ENCODE data around the gene RTP2.
A peak's percentile ranks its signal among the peaks of the same experiment; 100 is the strongest.

The RTP2 gene

GRCh38 chr3:187702507-187703033 is at the start of gene RTP2:
RTP2 (minus strand) TSS chr3:187702557; CDS start chr3:187702128, 429 bp downstream.
- DNase-seq, result no peak

- DNase-seq, result no peak
These were observed 48.3 kb upstream of the RTP2 start for GRCh38 chr3:187750513-187751123.

GRCh38 chr3:187750006-187750512 is 47.7 kb upstream of the RTP2 start:
- DNase-seq, result peak in 3 of 58 donors; percentile 8 to 21 (median 10)

GRCh38 chr3:187748050-187748481 is 45.7 kb upstream of the RTP2 start:
- DNase-seq, result peak; percentile 24 to 98 (median 80)

GRCh38 chr3:187747506-187747905 is 45.1 kb upstream of the RTP2 start:
- DNase-seq, result no peak

GRCh38 chr3:187746442-187747281 is 44.3 kb upstream of the RTP2 start:
- peak in 12 of 58 donors; percentile 10 to 45 (median 23) for DNase-seq

- no peak for DNase-seq
These were observed 43.7 kb upstream of the RTP2 start for GRCh38 chr3:187746059-187746441.

- DNase-seq, result peak; percentile 60 to 98 (median 89)
These were observed 43.1 kb upstream of the RTP2 start, which contains the start of gene BCL6 for GRCh38 chr3:187745201-187746058. BCL6 (minus strand) TSS chr3:187745468; CDS start chr3:187733693, 11,775 bp downstream.

GRCh38 chr3:187744169-187745151 is 42.1 kb upstream of the RTP2 start:
- peak in 43 of 58 donors; percentile 20 to 80 (median 42) for DNase-seq

- DNase-seq, result peak in 32 of 58 donors; percentile 9 to 67 (median 44)
These were observed 41.1 kb upstream of the RTP2 start for GRCh38 chr3:187743195-187744141.

- DNase-seq, result peak in 2 of 58 donors; percentile 6 to 17
These were observed 40.2 kb upstream of the RTP2 start for GRCh38 chr3:187742351-187743171.

GRCh38 chr3:187741403-187742350 is 39.3 kb upstream of the RTP2 start:
- peak in 40 of 58 donors; percentile 13 to 73 (median 42) for DNase-seq

- peak in 54 of 58 donors; percentile 8 to 77 (median 54) for DNase-seq
These were observed 38.4 kb upstream of the RTP2 start for GRCh38 chr3:187740421-187741399.

GRCh38 chr3:187739561-187740332 is 37.4 kb upstream of the RTP2 start:
- peak in 57 of 58 donors; percentile 25 to 87 (median 70) for DNase-seq

Data from anterior cingulate cortex (tissue), 58 donors.